WTC11 (cell line): ENCODE data around the gene XKR7.

ENCODE experiments used
- CTCF ChIP-seq: fragments of 200-600 bp; IDR thresholded peaks from 2 replicates; pipeline ENCODE4 v1.8.0; 2022; ENCODE audit warnings: antibody characterized with exemption
- ELF4 ChIP-seq: sonication (generic); formaldehyde crosslinking; IDR thresholded peaks from 2 replicates; pipeline ENCODE4 v1.8.1; 2022; ENCODE audit warnings: low read depth, mild to moderate bottlenecking, moderate library complexity, missing genetic modification reagents
- FOXJ3 ChIP-seq: sonication (generic); formaldehyde crosslinking; IDR thresholded peaks from 2 replicates; pipeline ENCODE4 v1.9.0; 2021; ENCODE audit warnings: missing genetic modification reagents, mild to moderate bottlenecking, borderline replicate concordance
- NR3C1 ChIP-seq: sonication (generic); formaldehyde crosslinking; conservative IDR thresholded peaks from 2 replicates; pipeline ENCODE4 v1.8.1; 2023; ENCODE audit warnings: low read depth, mild to moderate bottlenecking, missing genetic modification reagents
- SP1 ChIP-seq: sonication (generic); formaldehyde crosslinking; conservative IDR thresholded peaks from 2 replicates; pipeline ENCODE4 v1.8.1; 2022; ENCODE audit warnings: missing genetic modification reagents
- ZNF512 ChIP-seq: sonication (generic); formaldehyde crosslinking; IDR thresholded peaks from 2 replicates; pipeline ENCODE4 v1.8.1; 2022; ENCODE audit warnings: missing genetic modification reagents, borderline replicate concordance
- TF ChIP-seq, protein P1 (sequence below): sonication (generic); formaldehyde crosslinking; IDR thresholded peaks from 2 replicates; pipeline ENCODE4 v1.8.1; 2022; ENCODE audit warnings: low read depth, missing genetic modification reagents, borderline replicate concordance
- TF ChIP-seq, protein P2 (sequence below): sonication (generic); formaldehyde crosslinking; IDR thresholded peaks from 2 replicates; pipeline ENCODE4 v1.8.1; 2023; ENCODE audit warnings: mild to moderate bottlenecking, moderate library complexity, missing genetic modification reagents
- TF ChIP-seq, protein P3 (sequence below): sonication (generic); formaldehyde crosslinking; IDR thresholded peaks from 2 replicates; pipeline ENCODE4 v1.8.0; 2022; ENCODE audit warnings: mild to moderate bottlenecking, missing genetic modification reagents
- TF ChIP-seq, protein P4 (sequence below): sonication (generic); formaldehyde crosslinking; IDR thresholded peaks from 2 replicates; pipeline ENCODE4 v1.8.1; 2023; ENCODE audit warnings: mild to moderate bottlenecking, missing genetic modification reagents, moderate library complexity

GRCh38 chr20:32037929-32038328 is 70.0 kb downstream of the XKR7 start:
- TF ChIP-seq CTCF (no peak), ELF4 (CRISPR knock-in tag) (no peak), NR3C1 (CRISPR knock-in tag) (no peak), FOXJ3 (no peak), SP1 (CRISPR knock-in tag) (no peak), ZNF512 (CRISPR knock-in tag) (no peak)
- TF ChIP-seq, protein P1, sequence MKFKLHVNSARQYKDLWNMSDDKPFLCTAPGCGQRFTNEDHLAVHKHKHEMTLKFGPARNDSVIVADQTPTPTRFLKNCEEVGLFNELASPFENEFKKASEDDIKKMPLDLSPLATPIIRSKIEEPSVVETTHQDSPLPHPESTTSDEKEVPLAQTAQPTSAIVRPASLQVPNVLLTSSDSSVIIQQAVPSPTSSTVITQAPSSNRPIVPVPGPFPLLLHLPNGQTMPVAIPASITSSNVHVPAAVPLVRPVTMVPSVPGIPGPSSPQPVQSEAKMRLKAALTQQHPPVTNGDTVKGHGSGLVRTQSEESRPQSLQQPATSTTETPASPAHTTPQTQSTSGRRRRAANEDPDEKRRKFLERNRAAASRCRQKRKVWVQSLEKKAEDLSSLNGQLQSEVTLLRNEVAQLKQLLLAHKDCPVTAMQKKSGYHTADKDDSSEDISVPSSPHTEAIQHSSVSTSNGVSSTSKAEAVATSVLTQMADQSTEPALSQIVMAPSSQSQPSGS: no peak
- TF ChIP-seq, protein P2, sequence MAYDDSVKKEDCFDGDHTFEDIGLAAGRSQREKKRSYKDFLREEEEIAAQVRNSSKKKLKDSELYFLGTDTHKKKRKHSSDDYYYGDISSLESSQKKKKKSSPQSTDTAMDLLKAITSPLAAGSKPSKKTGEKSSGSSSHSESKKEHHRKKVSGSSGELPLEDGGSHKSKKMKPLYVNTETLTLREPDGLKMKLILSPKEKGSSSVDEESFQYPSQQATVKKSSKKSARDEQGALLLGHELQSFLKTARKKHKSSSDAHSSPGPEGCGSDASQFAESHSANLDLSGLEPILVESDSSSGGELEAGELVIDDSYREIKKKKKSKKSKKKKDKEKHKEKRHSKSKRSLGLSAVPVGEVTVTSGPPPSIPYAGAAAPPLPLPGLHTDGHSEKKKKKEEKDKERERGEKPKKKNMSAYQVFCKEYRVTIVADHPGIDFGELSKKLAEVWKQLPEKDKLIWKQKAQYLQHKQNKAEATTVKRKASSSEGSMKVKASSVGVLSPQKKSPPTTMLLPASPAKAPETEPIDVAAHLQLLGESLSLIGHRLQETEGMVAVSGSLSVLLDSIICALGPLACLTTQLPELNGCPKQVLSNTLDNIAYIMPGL (CRISPR knock-in tag): no peak
- TF ChIP-seq, protein P3, sequence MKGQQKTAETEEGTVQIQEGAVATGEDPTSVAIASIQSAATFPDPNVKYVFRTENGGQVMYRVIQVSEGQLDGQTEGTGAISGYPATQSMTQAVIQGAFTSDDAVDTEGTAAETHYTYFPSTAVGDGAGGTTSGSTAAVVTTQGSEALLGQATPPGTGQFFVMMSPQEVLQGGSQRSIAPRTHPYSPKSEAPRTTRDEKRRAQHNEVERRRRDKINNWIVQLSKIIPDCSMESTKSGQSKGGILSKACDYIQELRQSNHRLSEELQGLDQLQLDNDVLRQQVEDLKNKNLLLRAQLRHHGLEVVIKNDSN (CRISPR knock-in tag): no peak
- TF ChIP-seq, protein P4, sequence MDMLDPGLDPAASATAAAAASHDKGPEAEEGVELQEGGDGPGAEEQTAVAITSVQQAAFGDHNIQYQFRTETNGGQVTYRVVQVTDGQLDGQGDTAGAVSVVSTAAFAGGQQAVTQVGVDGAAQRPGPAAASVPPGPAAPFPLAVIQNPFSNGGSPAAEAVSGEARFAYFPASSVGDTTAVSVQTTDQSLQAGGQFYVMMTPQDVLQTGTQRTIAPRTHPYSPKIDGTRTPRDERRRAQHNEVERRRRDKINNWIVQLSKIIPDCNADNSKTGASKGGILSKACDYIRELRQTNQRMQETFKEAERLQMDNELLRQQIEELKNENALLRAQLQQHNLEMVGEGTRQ: no peak
